ENCODE measurements around the gene CAPN14. TPM values are rescaled to one million over a fixed set of nuclear protein-coding genes. Genes with fewer than 3 reads are reported as not detected.

Gene CAPN14
- polyA plus RNA-seq, 1 of the 3 experiments (the other 2 are of a cell fraction), result 0.08 TPM

DNA sequence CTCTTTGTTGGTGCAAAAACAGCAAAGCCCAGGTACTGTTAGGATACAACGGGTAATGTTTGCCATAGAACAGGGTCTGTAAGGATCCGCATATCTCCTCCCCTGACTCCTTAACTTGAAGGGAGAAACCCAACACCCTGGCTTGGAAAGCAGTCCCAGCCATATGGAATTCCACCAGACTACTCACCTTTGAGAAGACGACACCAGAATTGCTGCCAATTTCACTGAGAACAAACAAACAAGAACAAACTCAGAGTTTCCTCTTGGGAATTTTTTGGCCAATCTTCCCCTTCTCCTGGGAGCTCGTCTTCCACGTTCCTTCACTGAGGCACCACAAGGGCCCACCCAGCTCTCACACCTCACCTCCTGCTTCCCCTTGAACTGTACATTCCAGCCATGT, 29.2 kb downstream of the CAPN14 start:
- 35% methylated on average over 5 of the region's 5 CpGs for WGBS (ENCODE audit: low lambda C conversion rate)
- Histone ChIP-seq H2AFZ (ENCODE audit: low read depth) (no peak overlapping the region), H3K79me2 (ENCODE audit: insufficient read depth) (no peaks in the 10 kb centered on the region), H3K4me1 (ENCODE audit: control insufficient read depth in 1 of 2, insufficient read depth in 2 of 2, low read depth in 1 of 2, low read length in 1 of 2) (no peaks in the 10 kb centered on the region; a peak in 1 of 4 replicates), H3K9me2 (no peaks in the 10 kb centered on the region), H4K20me1 (ENCODE audit: insufficient read depth) (no peaks in the 10 kb centered on the region), H3F3A (replicated peaks; ENCODE audit: insufficient read depth) (no peaks in the 10 kb centered on the region), H3K36me3 (replicated peaks in 1 of 2; ENCODE audit: control insufficient read depth in 1 of 2, insufficient read depth in 2 of 2, low read length in 1 of 2) (no peaks in the 10 kb centered on the region), H3K4me2 (no peak overlapping the region), H3K27me3 (ENCODE audit: insufficient read depth) (no peaks in the 10 kb centered on the region), H3K27ac (ENCODE audit: low read depth in 2 of 2, low read length in 1 of 2) (no peak overlapping the region), H3K9me3 (no peaks in the 10 kb centered on the region), H3K4me3 (ENCODE audit: low read depth in 2 of 2, low read length in 1 of 2) (no peak overlapping the region), H3K9ac (no peak overlapping the region)
- TF ChIP-seq RAD21 (IDR thresholded peaks at IDR 0.05; ENCODE audit: low read length), result no peak
- no peak for TF ChIP-seq RXRA (IDR thresholded peaks at IDR 0.05; ENCODE audit: borderline replicate concordance, low read depth)
- TF ChIP-seq ELF1 (IDR thresholded peaks at IDR 0.05), result no peak
- TF ChIP-seq, protein P1, sequence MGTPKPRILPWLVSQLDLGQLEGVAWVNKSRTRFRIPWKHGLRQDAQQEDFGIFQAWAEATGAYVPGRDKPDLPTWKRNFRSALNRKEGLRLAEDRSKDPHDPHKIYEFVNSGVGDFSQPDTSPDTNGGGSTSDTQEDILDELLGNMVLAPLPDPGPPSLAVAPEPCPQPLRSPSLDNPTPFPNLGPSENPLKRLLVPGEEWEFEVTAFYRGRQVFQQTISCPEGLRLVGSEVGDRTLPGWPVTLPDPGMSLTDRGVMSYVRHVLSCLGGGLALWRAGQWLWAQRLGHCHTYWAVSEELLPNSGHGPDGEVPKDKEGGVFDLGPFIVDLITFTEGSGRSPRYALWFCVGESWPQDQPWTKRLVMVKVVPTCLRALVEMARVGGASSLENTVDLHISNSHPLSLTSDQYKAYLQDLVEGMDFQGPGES (IDR thresholded peaks at IDR 0.05; ENCODE audit: low read depth, low read length), result no peak
- TF ChIP-seq EZH2phosphoT487 (IDR thresholded peaks at IDR 0.05; ENCODE audit: borderline replicate concordance, low read depth), result no peak
- TF ChIP-seq, protein P2, sequence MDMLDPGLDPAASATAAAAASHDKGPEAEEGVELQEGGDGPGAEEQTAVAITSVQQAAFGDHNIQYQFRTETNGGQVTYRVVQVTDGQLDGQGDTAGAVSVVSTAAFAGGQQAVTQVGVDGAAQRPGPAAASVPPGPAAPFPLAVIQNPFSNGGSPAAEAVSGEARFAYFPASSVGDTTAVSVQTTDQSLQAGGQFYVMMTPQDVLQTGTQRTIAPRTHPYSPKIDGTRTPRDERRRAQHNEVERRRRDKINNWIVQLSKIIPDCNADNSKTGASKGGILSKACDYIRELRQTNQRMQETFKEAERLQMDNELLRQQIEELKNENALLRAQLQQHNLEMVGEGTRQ (IDR thresholded peaks at IDR 0.05; ENCODE audit: borderline replicate concordance, low read depth, low read length), result no peak
- TF ChIP-seq RCOR1 (IDR thresholded peaks at IDR 0.05; ENCODE audit: low read length), result no peak
- no peak for TF ChIP-seq POLR2AphosphoS5 (IDR thresholded peaks at IDR 0.05; ENCODE audit: low read depth, low read length)
- TF ChIP-seq, protein P3, sequence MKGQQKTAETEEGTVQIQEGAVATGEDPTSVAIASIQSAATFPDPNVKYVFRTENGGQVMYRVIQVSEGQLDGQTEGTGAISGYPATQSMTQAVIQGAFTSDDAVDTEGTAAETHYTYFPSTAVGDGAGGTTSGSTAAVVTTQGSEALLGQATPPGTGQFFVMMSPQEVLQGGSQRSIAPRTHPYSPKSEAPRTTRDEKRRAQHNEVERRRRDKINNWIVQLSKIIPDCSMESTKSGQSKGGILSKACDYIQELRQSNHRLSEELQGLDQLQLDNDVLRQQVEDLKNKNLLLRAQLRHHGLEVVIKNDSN (IDR thresholded peaks at IDR 0.05; ENCODE audit: borderline replicate concordance, low read depth), result no peak
- POLR2A ChIA-PET, result no interaction called here
- no peak for DNase-seq
- CTCF ChIA-PET, result interaction anchor here (0.7 to 2.1 kb wide), 5 partner anchors 14 to 1023 kb away, joined by 3 to 14 read pairs (median 3); partner anchors contain the start of gene GALNT14

DNA sequence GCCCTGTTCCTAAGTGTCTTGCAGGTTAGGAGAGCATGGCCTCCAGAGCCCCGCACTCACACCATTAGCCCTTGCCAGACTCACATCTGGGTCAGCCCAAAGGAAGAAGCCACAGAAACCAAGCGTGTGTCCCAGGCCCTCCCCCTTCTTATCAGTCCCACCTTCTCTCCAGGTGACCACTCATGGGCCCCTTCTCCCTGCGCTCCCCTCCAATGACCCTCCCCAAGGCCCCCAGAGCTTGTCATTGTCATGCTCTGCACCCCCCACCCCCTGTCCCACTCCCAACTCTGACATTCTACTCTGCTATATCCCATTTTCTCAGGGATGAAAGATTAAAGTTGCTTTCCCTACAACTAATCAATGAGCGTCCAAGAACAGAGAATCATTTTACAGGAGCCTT, 30.1 kb downstream of the CAPN14 start:
- Histone ChIP-seq H3K9me2 (no peaks in the 10 kb centered on the region), H3K79me2 (ENCODE audit: insufficient read depth) (no peaks in the 10 kb centered on the region), H3K4me3 (ENCODE audit: low read depth in 2 of 2, low read length in 1 of 2) (no peak overlapping the region), H2AFZ (ENCODE audit: low read depth) (no peak overlapping the region), H3F3A (replicated peaks; ENCODE audit: insufficient read depth) (no peaks in the 10 kb centered on the region), H3K4me2 (no peak overlapping the region), H3K9me3 (no peaks in the 10 kb centered on the region), H3K36me3 (replicated peaks in 1 of 2; ENCODE audit: control insufficient read depth in 1 of 2, insufficient read depth in 2 of 2, low read length in 1 of 2) (no peaks in the 10 kb centered on the region), H3K4me1 (ENCODE audit: control insufficient read depth in 1 of 2, insufficient read depth in 2 of 2, low read depth in 1 of 2, low read length in 1 of 2) (no peaks in the 10 kb centered on the region), H3K27ac (ENCODE audit: low read depth in 2 of 2, low read length in 1 of 2) (no peak overlapping the region), H3K27me3 (ENCODE audit: insufficient read depth) (no peaks in the 10 kb centered on the region), H4K20me1 (ENCODE audit: insufficient read depth) (no peaks in the 10 kb centered on the region), H3K9ac (no peak overlapping the region)
- WGBS (ENCODE audit: low lambda C conversion rate), result 55% methylated on average over 4 of the region's 4 CpGs
- no peak for DNase-seq
- ChIA-PET CTCF (interaction anchor here (0.5 to 2.1 kb wide), 3 partner anchors 17 to 185 kb away, joined by 3 to 14 read pairs (median 5); no protein-coding TSS in a partner anchor), POLR2A (no interaction called here)
- no peak for TF ChIP-seq POLR2AphosphoS5 (IDR thresholded peaks at IDR 0.05; ENCODE audit: low read depth, low read length)
- TF ChIP-seq RXRA (IDR thresholded peaks at IDR 0.05; ENCODE audit: borderline replicate concordance, low read depth), result no peak
- TF ChIP-seq, protein P4, sequence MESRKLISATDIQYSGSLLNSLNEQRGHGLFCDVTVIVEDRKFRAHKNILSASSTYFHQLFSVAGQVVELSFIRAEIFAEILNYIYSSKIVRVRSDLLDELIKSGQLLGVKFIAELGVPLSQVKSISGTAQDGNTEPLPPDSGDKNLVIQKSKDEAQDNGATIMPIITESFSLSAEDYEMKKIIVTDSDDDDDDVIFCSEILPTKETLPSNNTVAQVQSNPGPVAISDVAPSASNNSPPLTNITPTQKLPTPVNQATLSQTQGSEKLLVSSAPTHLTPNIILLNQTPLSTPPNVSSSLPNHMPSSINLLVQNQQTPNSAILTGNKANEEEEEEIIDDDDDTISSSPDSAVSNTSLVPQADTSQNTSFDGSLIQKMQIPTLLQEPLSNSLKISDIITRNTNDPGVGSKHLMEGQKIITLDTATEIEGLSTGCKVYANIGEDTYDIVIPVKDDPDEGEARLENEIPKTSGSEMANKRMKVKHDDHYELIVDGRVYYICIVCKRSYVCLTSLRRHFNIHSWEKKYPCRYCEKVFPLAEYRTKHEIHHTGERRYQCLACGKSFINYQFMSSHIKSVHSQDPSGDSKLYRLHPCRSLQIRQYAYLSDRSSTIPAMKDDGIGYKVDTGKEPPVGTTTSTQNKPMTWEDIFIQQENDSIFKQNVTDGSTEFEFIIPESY (IDR thresholded peaks at IDR 0.05; ENCODE audit: borderline replicate concordance, low read depth), result no peak
- no peak for TF ChIP-seq FOXM1 (IDR thresholded peaks at IDR 0.05; ENCODE audit: low read depth)
- no peak for TF ChIP-seq RCOR1 (IDR thresholded peaks at IDR 0.05; ENCODE audit: low read length)
- no peak for TF ChIP-seq CHD2 (IDR thresholded peaks at IDR 0.05; ENCODE audit: low read length, partially characterized antibody)
- TF ChIP-seq, protein P5, sequence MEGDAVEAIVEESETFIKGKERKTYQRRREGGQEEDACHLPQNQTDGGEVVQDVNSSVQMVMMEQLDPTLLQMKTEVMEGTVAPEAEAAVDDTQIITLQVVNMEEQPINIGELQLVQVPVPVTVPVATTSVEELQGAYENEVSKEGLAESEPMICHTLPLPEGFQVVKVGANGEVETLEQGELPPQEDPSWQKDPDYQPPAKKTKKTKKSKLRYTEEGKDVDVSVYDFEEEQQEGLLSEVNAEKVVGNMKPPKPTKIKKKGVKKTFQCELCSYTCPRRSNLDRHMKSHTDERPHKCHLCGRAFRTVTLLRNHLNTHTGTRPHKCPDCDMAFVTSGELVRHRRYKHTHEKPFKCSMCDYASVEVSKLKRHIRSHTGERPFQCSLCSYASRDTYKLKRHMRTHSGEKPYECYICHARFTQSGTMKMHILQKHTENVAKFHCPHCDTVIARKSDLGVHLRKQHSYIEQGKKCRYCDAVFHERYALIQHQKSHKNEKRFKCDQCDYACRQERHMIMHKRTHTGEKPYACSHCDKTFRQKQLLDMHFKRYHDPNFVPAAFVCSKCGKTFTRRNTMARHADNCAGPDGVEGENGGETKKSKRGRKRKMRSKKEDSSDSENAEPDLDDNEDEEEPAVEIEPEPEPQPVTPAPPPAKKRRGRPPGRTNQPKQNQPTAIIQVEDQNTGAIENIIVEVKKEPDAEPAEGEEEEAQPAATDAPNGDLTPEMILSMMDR (IDR thresholded peaks at IDR 0.05), result no peak
- no peak for TF ChIP-seq EP300 (IDR thresholded peaks at IDR 0.05; ENCODE audit: borderline replicate concordance in 1 of 2, low read depth in 1 of 2, low read length in 1 of 2)
- TF ChIP-seq, protein P2 (IDR thresholded peaks at IDR 0.05; ENCODE audit: borderline replicate concordance, low read depth, low read length), result no peak
- no peak for TF ChIP-seq NRF1 (IDR thresholded peaks at IDR 0.05; ENCODE audit: low read depth, low read length)
- no peak for TF ChIP-seq MEF2A (IDR thresholded peaks at IDR 0.05; ENCODE audit: borderline replicate concordance, low read depth)
- TF ChIP-seq, protein P6, sequence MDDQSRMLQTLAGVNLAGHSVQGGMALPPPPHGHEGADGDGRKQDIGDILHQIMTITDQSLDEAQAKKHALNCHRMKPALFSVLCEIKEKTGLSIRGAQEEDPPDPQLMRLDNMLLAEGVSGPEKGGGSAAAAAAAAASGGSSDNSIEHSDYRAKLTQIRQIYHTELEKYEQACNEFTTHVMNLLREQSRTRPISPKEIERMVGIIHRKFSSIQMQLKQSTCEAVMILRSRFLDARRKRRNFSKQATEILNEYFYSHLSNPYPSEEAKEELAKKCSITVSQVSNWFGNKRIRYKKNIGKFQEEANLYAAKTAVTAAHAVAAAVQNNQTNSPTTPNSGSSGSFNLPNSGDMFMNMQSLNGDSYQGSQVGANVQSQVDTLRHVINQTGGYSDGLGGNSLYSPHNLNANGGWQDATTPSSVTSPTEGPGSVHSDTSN (IDR thresholded peaks at IDR 0.05), result no peak
- no peak for TF ChIP-seq GABPA (IDR thresholded peaks at IDR 0.05; ENCODE audit: low read depth)
